Measurements from ENCODE around the gene SLCO2B1. TPM values are rescaled to one million over a fixed set of nuclear protein-coding genes. Genes with fewer than 3 reads are reported as not detected.

The SLCO2B1 gene
- total RNA-seq, 1 donor from 2014 or later: not detected

- peaks cover 6% of the 10 kb centered on the region for H3K27me3 Mint-ChIP-seq (ENCODE audit: insufficient read depth)
- H3K27ac Mint-ChIP-seq: no peak overlapping the region
- no peak overlapping the region for H3K4me3 Mint-ChIP-seq
- no peaks in the 10 kb centered on the region for H3K4me1 Mint-ChIP-seq (ENCODE audit: low read depth)
- intact Hi-C loops (cut with micrococcal nuclease): loop anchor here (1.0 to 2.0 kb wide), 4 partner anchors 44 to 276 kb away; no protein-coding TSS in a partner anchor
- H3K36me3 Mint-ChIP-seq (ENCODE audit: low read depth): no peaks in the 10 kb centered on the region
- peak; percentile 76 for DNase-seq (ENCODE audit: low spot score)
- H3K9me3 Mint-ChIP-seq: no peaks in the 10 kb centered on the region
These were observed 54.0 kb downstream of the SLCO2B1 start for GRCh38 chr11:75204685-75205563.

- intact Hi-C loops (cut with micrococcal nuclease): loop anchor here (1.0 to 2.0 kb wide), 4 partner anchors 43 to 276 kb away; no protein-coding TSS in a partner anchor
- Mint-ChIP-seq H3K27ac (no peak overlapping the region), H3K27me3 (ENCODE audit: insufficient read depth) (peaks cover 4% of the 10 kb centered on the region), H3K4me1 (ENCODE audit: low read depth) (no peaks in the 10 kb centered on the region), H3K9me3 (no peaks in the 10 kb centered on the region), H3K36me3 (ENCODE audit: low read depth) (no peaks in the 10 kb centered on the region), H3K4me3 (no peak overlapping the region)
- DNase-seq (ENCODE audit: low spot score): no peak
These were observed 54.7 kb downstream of the SLCO2B1 start for GRCh38 chr11:75205564-75206020.

GRCh38 chr11:75208446-75208845 lies 57.5 kb downstream of the SLCO2B1 start:
- H3K36me3 Mint-ChIP-seq (ENCODE audit: low read depth): no peaks in the 10 kb centered on the region
- DNase-seq (ENCODE audit: low spot score): no peak
- no peak overlapping the region for H3K27ac Mint-ChIP-seq
- intact Hi-C loops (cut with micrococcal nuclease): no loop called here
- peaks cover 8% of the 10 kb centered on the region for H3K27me3 Mint-ChIP-seq (ENCODE audit: insufficient read depth)
- no peaks in the 10 kb centered on the region for H3K4me1 Mint-ChIP-seq (ENCODE audit: low read depth)
- no peaks in the 10 kb centered on the region for H3K9me3 Mint-ChIP-seq
- no peak overlapping the region for H3K4me3 Mint-ChIP-seq

GRCh38 chr11:75212411-75212810 lies 61.5 kb downstream of the SLCO2B1 start:
- no peak overlapping the region for H3K4me3 Mint-ChIP-seq
- no peaks in the 10 kb centered on the region for H3K36me3 Mint-ChIP-seq (ENCODE audit: low read depth)
- H3K4me1 Mint-ChIP-seq (ENCODE audit: low read depth): peaks cover 5% of the 10 kb centered on the region
- H3K9me3 Mint-ChIP-seq: no peaks in the 10 kb centered on the region
- peaks cover 8% of the 10 kb centered on the region for H3K27me3 Mint-ChIP-seq (ENCODE audit: insufficient read depth)
- DNase-seq (ENCODE audit: low spot score): no peak
- intact Hi-C loops (cut with micrococcal nuclease): no loop called here
- H3K27ac Mint-ChIP-seq: no peak overlapping the region

GRCh38 chr11:75214411-75214821 lies 63.5 kb downstream of the SLCO2B1 start:
- Mint-ChIP-seq H3K27me3 (ENCODE audit: insufficient read depth) (peaks cover 10% of the 10 kb centered on the region), H3K27ac (no peak overlapping the region), H3K9me3 (no peaks in the 10 kb centered on the region), H3K36me3 (ENCODE audit: low read depth) (no peaks in the 10 kb centered on the region), H3K4me1 (ENCODE audit: low read depth) (peaks cover 5% of the 10 kb centered on the region), H3K4me3 (no peak overlapping the region)
- peak; percentile 68 for DNase-seq (ENCODE audit: low spot score)
- intact Hi-C loops (cut with micrococcal nuclease): loop anchor here (1.0 to 2.0 kb wide), 5 partner anchors 19 to 72 kb away; no protein-coding TSS in a partner anchor

- H3K4me1 Mint-ChIP-seq (ENCODE audit: low read depth): peaks cover 5% of the 10 kb centered on the region
- no peak overlapping the region for H3K4me3 Mint-ChIP-seq
- no peaks in the 10 kb centered on the region for H3K9me3 Mint-ChIP-seq
- peaks cover 13% of the 10 kb centered on the region for H3K27me3 Mint-ChIP-seq (ENCODE audit: insufficient read depth)
- intact Hi-C loops (cut with micrococcal nuclease): loop anchor here (1.0 to 2.0 kb wide), 5 partner anchors 18 to 72 kb away; no protein-coding TSS in a partner anchor
- DNase-seq (ENCODE audit: low spot score): no peak
- H3K36me3 Mint-ChIP-seq (ENCODE audit: low read depth): no peaks in the 10 kb centered on the region
- no peak overlapping the region for H3K27ac Mint-ChIP-seq
These were observed 63.9 kb downstream of the SLCO2B1 start for GRCh38 chr11:75214843-75215242.

GRCh38 chr11:75219869-75220268 lies 69.0 kb downstream of the SLCO2B1 start:
- no peaks in the 10 kb centered on the region for H3K9me3 Mint-ChIP-seq
- peaks cover 10% of the 10 kb centered on the region for H3K27me3 Mint-ChIP-seq (ENCODE audit: insufficient read depth)
- no peak for DNase-seq (ENCODE audit: low spot score)
- no peaks in the 10 kb centered on the region for H3K4me1 Mint-ChIP-seq (ENCODE audit: low read depth)
- intact Hi-C loops (cut with micrococcal nuclease): no loop called here
- no peak overlapping the region for H3K4me3 Mint-ChIP-seq
- H3K36me3 Mint-ChIP-seq (ENCODE audit: low read depth): no peaks in the 10 kb centered on the region
- no peak overlapping the region for H3K27ac Mint-ChIP-seq

GRCh38 chr11:75223954-75224643 lies 73.2 kb downstream of the SLCO2B1 start:
- no peak for DNase-seq (ENCODE audit: low spot score)
- H3K4me3 Mint-ChIP-seq: no peak overlapping the region
- H3K27ac Mint-ChIP-seq: no peak overlapping the region
- H3K9me3 Mint-ChIP-seq: no peaks in the 10 kb centered on the region
- intact Hi-C loops (cut with micrococcal nuclease): no loop called here
- H3K36me3 Mint-ChIP-seq (ENCODE audit: low read depth): no peaks in the 10 kb centered on the region
- peaks cover 13% of the 10 kb centered on the region for H3K27me3 Mint-ChIP-seq (ENCODE audit: insufficient read depth)
- no peaks in the 10 kb centered on the region for H3K4me1 Mint-ChIP-seq (ENCODE audit: low read depth)

- no peaks in the 10 kb centered on the region for H3K9me3 Mint-ChIP-seq
- no peak for DNase-seq (ENCODE audit: low spot score)
- intact Hi-C loops (cut with micrococcal nuclease): no loop called here
- no peak overlapping the region for H3K4me3 Mint-ChIP-seq
- H3K36me3 Mint-ChIP-seq (ENCODE audit: low read depth): no peaks in the 10 kb centered on the region
- H3K27ac Mint-ChIP-seq: no peak overlapping the region
- H3K4me1 Mint-ChIP-seq (ENCODE audit: low read depth): no peaks in the 10 kb centered on the region
- H3K27me3 Mint-ChIP-seq (ENCODE audit: insufficient read depth): peaks cover 6% of the 10 kb centered on the region
These were observed 74.9 kb downstream of the SLCO2B1 start for GRCh38 chr11:75225794-75226193.

GRCh38 chr11:75229466-75229865 lies 78.6 kb downstream of the SLCO2B1 start:
- no peaks in the 10 kb centered on the region for H3K36me3 Mint-ChIP-seq (ENCODE audit: low read depth)
- H3K9me3 Mint-ChIP-seq: no peaks in the 10 kb centered on the region
- intact Hi-C loops (cut with micrococcal nuclease): no loop called here
- H3K27ac Mint-ChIP-seq: no peak overlapping the region
- no peak overlapping the region for H3K4me3 Mint-ChIP-seq
- DNase-seq (ENCODE audit: low spot score): no peak
- no peaks in the 10 kb centered on the region for H3K4me1 Mint-ChIP-seq (ENCODE audit: low read depth)
- H3K27me3 Mint-ChIP-seq (ENCODE audit: insufficient read depth): peaks cover 6% of the 10 kb centered on the region

GRCh38 chr11:75230621-75231020 lies 79.7 kb downstream of the SLCO2B1 start:
- Mint-ChIP-seq H3K27me3 (ENCODE audit: insufficient read depth) (no peaks in the 10 kb centered on the region), H3K27ac (no peak overlapping the region), H3K9me3 (no peaks in the 10 kb centered on the region), H3K36me3 (ENCODE audit: low read depth) (no peaks in the 10 kb centered on the region), H3K4me3 (no peak overlapping the region), H3K4me1 (ENCODE audit: low read depth) (no peaks in the 10 kb centered on the region)
- no peak for DNase-seq (ENCODE audit: low spot score)
- intact Hi-C loops (cut with micrococcal nuclease): no loop called here

GRCh38 chr11:75233754-75234172 lies 82.9 kb downstream of the SLCO2B1 start:
- Mint-ChIP-seq H3K9me3 (no peaks in the 10 kb centered on the region), H3K4me3 (no peak overlapping the region), H3K36me3 (ENCODE audit: low read depth) (no peaks in the 10 kb centered on the region), H3K27ac (no peak overlapping the region), H3K27me3 (ENCODE audit: insufficient read depth) (peaks cover 6% of the 10 kb centered on the region), H3K4me1 (ENCODE audit: low read depth) (no peaks in the 10 kb centered on the region)
- DNase-seq (ENCODE audit: low spot score): no peak
- intact Hi-C loops (cut with micrococcal nuclease): loop anchor here (1.0 kb wide), 1 partner anchor 19 kb away; no protein-coding TSS in a partner anchor

- H3K27ac Mint-ChIP-seq: no peak overlapping the region
- H3K36me3 Mint-ChIP-seq (ENCODE audit: low read depth): no peaks in the 10 kb centered on the region
- DNase-seq (ENCODE audit: low spot score): no peak
- H3K9me3 Mint-ChIP-seq: no peaks in the 10 kb centered on the region
- no peaks in the 10 kb centered on the region for H3K4me1 Mint-ChIP-seq (ENCODE audit: low read depth)
- intact Hi-C loops (cut with micrococcal nuclease): no loop called here
- peaks cover 19% of the 10 kb centered on the region for H3K27me3 Mint-ChIP-seq (ENCODE audit: insufficient read depth)
- H3K4me3 Mint-ChIP-seq: no peak overlapping the region
These were observed 85.2 kb downstream of the SLCO2B1 start for GRCh38 chr11:75236062-75236461.
